Activated naive CD8-positive, alpha-beta T cell treated with anti-CD3 and anti-CD28 coated beads, Interleukin-2, amount 10 ng/mL, durations not matched to agents 7 days and 5 days (primary cell): ENCODE measurements around the gene INTS13. TPM values are rescaled to one million over a fixed set of nuclear protein-coding genes. Genes with fewer than 3 reads are reported as not detected.

Experiments
- ATAC-seq: fragments of 150-1000 bp; cut with Tn5 transposase; one replicate; pipeline ENCODE4 v1.10.0; 2021; ENCODE audit warnings: low read depth, moderate library complexity
- POLR2A ChIA-PET: fragments of 350-600 bp; sonication (Branson Sonifier 250); formaldehyde crosslinking; loops from one replicate; lab custom pipeline; 2021; ENCODE audit warnings: antibody characterized with exemption; lab: Charles Lee
- DNase-seq: peaks from one replicate; pipeline ENCODE4 v3.0.0; 2021
- H3K27ac Mint-ChIP-seq: one replicate; pipeline ENCODE4 v1.8.0; 2022; ENCODE audit warnings: mild to moderate bottlenecking, mixed read lengths
- H3K27me3 Mint-ChIP-seq: one replicate; pipeline ENCODE4 v1.8.0; 2022; ENCODE audit warnings: mild to moderate bottlenecking, moderate library complexity, mixed read lengths
- H3K36me3 Mint-ChIP-seq: one replicate; pipeline ENCODE4 v1.8.0; 2021; ENCODE audit warnings: mild to moderate bottlenecking, mixed read lengths
- H3K4me1 Mint-ChIP-seq: one replicate; pipeline ENCODE4 v1.8.0; 2021; ENCODE audit warnings: mixed read lengths
- H3K4me3 Mint-ChIP-seq: one replicate; pipeline ENCODE4 v1.8.0; 2022; ENCODE audit warnings: mild to moderate bottlenecking, moderate library complexity, mixed read lengths
- H3K9me3 Mint-ChIP-seq: one replicate; pipeline ENCODE4 v1.8.0; 2021; ENCODE audit warnings: mixed read lengths
- total RNA-seq, 2 experiments: library from RNA; stranded (reverse); gene quantifications; one replicate each; pipeline ENCODE4 v1.2.3, GENCODE V29; 2021

INTS13 gene
- total RNA-seq, 2 experiments from 2014 or later: 42.4 to 44.6 TPM

DNA sequence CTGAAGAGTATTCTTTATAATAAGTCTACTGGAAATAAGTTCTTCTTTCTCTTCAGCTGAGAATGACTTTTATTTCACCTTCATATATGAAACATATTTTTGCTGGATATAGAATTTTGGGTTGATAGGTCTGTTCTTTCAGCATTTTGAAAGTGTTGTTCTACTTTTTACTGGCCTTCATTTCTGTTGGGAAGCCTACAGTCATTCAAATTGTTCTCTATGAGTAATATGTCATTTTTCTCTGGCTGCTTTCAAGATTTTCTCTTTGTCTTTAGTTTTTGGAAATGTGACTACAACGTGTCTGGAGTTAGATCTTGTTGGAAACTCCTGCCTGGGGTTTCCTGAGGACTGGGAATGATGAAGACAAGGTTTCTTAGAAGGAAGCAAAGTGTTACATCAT is 10.5 kb upstream of the INTS13 start:
- DNase-seq (no peak), ATAC-seq (no peak)
- POLR2A ChIA-PET: no interaction called here
- H3K4me3 Mint-ChIP-seq: no peak overlapping the region
- peaks cover 34% of the 10 kb centered on the region for H3K4me1 Mint-ChIP-seq
- H3K27me3 Mint-ChIP-seq: no peaks in the 10 kb centered on the region
- H3K9me3 Mint-ChIP-seq: peaks cover 4% of the 10 kb centered on the region
- peaks cover 60% of the 10 kb centered on the region for H3K36me3 Mint-ChIP-seq
- no peak overlapping the region for H3K27ac Mint-ChIP-seq

GRCh38 chr12:26941215-26941594 is 3.4 kb upstream of the INTS13 start:
- ATAC-seq: no peak
- peaks cover 34% of the 10 kb centered on the region for H3K4me1 Mint-ChIP-seq

GRCh38 chr12:26940516-26941214 is 2.9 kb upstream of the INTS13 start:
- Mint-ChIP-seq H3K36me3 (peaks cover 32% of the 10 kb centered on the region), H3K4me1 (peaks cover 35% of the 10 kb centered on the region), H3K27me3 (no peaks in the 10 kb centered on the region), H3K9me3 (no peaks in the 10 kb centered on the region), H3K27ac (peak overlapping the region; percentile 86), H3K4me3 (peak overlapping the region; percentile 94)
- POLR2A ChIA-PET: interaction anchor here (0.7 kb wide), 1 partner anchor 519 kb away, joined by 3 read pairs; no protein-coding TSS in a partner anchor
- ATAC-seq: no peak
- DNase-seq: no peak

More at GRCh38 chr12:26941215-26941594, 3.4 kb upstream of the INTS13 start:
- no peak for DNase-seq
- Mint-ChIP-seq H3K27ac (peak overlapping the region; percentile 86), H3K9me3 (no peaks in the 10 kb centered on the region), H3K36me3 (peaks cover 33% of the 10 kb centered on the region), H3K27me3 (no peaks in the 10 kb centered on the region), H3K4me3 (peak overlapping the region; percentile 94)
- POLR2A ChIA-PET: interaction anchor here (2.2 kb wide), 1 partner anchor 108 kb away, joined by 10 read pairs; the partner anchor contains the start of gene ITPR2

- POLR2A ChIA-PET: no interaction called here
- Mint-ChIP-seq H3K27ac (peak overlapping the region; percentile 68), H3K4me1 (peaks cover 38% of the 10 kb centered on the region), H3K4me3 (peak overlapping the region; percentile 94), H3K9me3 (no peaks in the 10 kb centered on the region), H3K36me3 (peaks cover 30% of the 10 kb centered on the region), H3K27me3 (no peaks in the 10 kb centered on the region)
- DNase-seq (no peak), ATAC-seq (no peak)
Observed at GRCh38 chr12:26939953-26940352, 2.2 kb upstream of the INTS13 start.

GRCh38 chr12:26939192-26939832 is 1.5 kb upstream of the INTS13 start:
- Mint-ChIP-seq H3K36me3 (peaks cover 34% of the 10 kb centered on the region), H3K4me1 (peaks cover 42% of the 10 kb centered on the region), H3K9me3 (no peaks in the 10 kb centered on the region), H3K27ac (peak overlapping the region; percentile 96), H3K4me3 (peak overlapping the region; percentile 94), H3K27me3 (no peaks in the 10 kb centered on the region)
- no peak for DNase-seq
- ATAC-seq: no peak
- POLR2A ChIA-PET: interaction anchor here (0.7 to 1.5 kb wide), 2 partner anchors 106 to 1886 kb away, joined by 4 to 6 read pairs; partner anchors contain the start of gene ITPR2

GRCh38 chr12:26938701-26939062 is 901 bp upstream of the INTS13 start:
- Mint-ChIP-seq H3K9me3 (no peaks in the 10 kb centered on the region), H3K27ac (peak overlapping the region; percentile 96), H3K4me1 (peaks cover 37% of the 10 kb centered on the region), H3K27me3 (no peaks in the 10 kb centered on the region), H3K4me3 (peak overlapping the region; percentile 94), H3K36me3 (peaks cover 30% of the 10 kb centered on the region)
- ATAC-seq (peak; percentile 1), DNase-seq (no peak)
- POLR2A ChIA-PET: interaction anchor here (0.7 to 1.5 kb wide), 3 partner anchors 84 to 1886 kb away, joined by 3 to 6 read pairs (median 4); partner anchors contain the start of gene ITPR2

DNA sequence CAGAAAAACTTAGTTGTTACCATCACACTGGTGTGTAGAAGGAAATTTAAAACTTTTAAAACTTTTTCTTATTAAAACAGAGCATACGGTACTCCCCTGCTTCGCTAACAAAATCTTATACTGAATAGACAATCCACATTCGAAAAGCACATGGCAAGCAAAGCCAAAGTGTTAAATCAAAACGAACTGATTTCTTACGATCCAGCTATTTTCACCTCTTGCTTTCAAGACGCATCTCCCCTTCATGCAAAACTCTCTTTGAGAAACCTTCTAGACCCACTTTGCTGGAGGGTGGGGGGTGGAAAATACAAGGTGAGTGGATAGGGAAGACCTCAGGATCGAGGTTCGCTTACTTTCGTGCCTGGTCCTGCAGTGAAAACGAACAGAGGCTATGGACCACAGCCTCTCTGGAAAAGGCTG is 328 bp downstream of the INTS13 start:
- Mint-ChIP-seq H3K27ac (peak overlapping the region; percentile 96), H3K27me3 (no peaks in the 10 kb centered on the region), H3K4me3 (peak overlapping the region; percentile 94), H3K36me3 (peaks cover 32% of the 10 kb centered on the region), H3K4me1 (peaks cover 37% of the 10 kb centered on the region), H3K9me3 (no peaks in the 10 kb centered on the region)
- POLR2A ChIA-PET: interaction anchor here (0.6 to 0.9 kb wide), 2 partner anchors 77 to 85 kb away, joined by 3 to 4 read pairs; partner anchors contain the start of genes MED21 and TM7SF3
- DNase-seq (no peak), ATAC-seq (no peak)

DNA sequence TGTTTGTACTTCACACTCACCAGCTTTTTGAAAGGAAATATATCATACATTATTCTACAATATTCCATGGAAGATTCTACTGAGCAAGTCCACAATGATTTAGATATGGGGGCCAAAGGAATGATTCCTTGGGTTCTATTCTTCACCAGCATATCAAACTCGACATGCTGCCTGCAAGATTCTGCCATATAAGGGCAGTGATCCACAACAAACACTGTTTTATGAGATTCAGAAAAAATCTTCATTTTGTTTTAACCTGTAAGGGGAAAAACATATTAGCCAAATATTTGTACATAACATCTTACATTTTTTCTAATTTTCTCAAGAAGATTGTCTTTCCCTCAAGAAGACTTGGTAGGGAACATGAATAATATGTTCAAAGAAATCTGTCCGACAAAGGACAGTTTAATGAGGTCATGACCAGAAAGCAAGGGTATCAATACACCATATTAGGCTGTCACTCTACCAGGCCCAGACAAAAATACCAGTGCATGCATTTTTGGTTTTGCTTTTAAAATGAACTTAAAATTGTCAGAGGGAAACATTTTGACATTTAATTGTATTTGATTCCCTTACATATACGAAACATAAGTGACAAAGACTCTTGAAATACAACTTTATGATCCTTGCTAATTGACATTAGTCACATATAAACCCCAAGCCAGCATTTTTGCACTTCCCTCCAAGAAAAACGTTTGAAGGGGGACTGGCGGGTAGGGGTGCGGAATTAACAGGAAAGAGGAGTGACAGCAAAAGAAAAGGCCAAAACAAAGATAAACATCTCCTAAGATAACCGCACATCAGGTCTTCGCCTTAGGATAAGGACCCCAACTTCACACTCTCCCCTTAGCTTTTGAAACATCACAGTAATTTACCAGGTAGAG is 980 bp downstream of the INTS13 start:
- Mint-ChIP-seq H3K4me1 (peaks cover 37% of the 10 kb centered on the region), H3K4me3 (peak overlapping the region; percentile 94), H3K9me3 (no peaks in the 10 kb centered on the region), H3K36me3 (peaks cover 31% of the 10 kb centered on the region), H3K27me3 (no peaks in the 10 kb centered on the region), H3K27ac (peak overlapping the region; percentile 96)
- DNase-seq (no peak), ATAC-seq (no peak)
- POLR2A ChIA-PET: interaction anchor here (0.6 to 0.9 kb wide), 3 partner anchors 77 to 85 kb away, joined by 3 to 4 read pairs (median 3); partner anchors contain the start of genes MED21 and TM7SF3

GRCh38 chr12:26935636-26936378 is 2.0 kb downstream of the INTS13 start:
- Mint-ChIP-seq H3K4me1 (peaks cover 36% of the 10 kb centered on the region), H3K27me3 (no peaks in the 10 kb centered on the region), H3K27ac (peak overlapping the region; percentile 76), H3K9me3 (no peaks in the 10 kb centered on the region), H3K4me3 (peak overlapping the region; percentile 94), H3K36me3 (peaks cover 33% of the 10 kb centered on the region)
- no peak for DNase-seq
- POLR2A ChIA-PET: interaction anchor here (0.6 kb wide), 1 partner anchor 78 kb away, joined by 3 read pairs; no protein-coding TSS in a partner anchor
- no peak for ATAC-seq

DNA sequence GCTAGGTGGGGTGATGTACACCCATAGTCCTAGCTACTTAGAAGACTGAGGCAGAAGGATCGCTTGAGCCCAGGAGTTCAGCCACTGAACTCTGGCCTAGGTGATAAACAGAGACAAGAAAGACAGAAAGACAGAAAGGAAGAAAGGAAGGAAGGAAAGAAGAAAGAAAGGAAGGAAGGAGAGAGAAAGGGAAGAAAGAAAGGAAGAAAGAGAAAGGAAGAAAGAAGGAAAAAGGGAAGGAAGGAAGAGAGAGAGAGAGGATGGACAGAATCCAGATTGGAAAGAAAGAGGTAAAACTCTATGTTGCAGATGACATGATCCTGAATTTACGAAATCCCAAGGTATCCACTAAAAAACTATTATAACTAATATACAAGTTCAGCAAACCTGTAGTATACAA is 8.2 kb downstream of the INTS13 start:
- no peak for ATAC-seq
- peaks cover 42% of the 10 kb centered on the region for H3K36me3 Mint-ChIP-seq
- no peaks in the 10 kb centered on the region for H3K9me3 Mint-ChIP-seq
- POLR2A ChIA-PET: no interaction called here
- H3K4me3 Mint-ChIP-seq: no peak overlapping the region
- H3K27ac Mint-ChIP-seq: no peak overlapping the region
- DNase-seq: no peak
- no peaks in the 10 kb centered on the region for H3K27me3 Mint-ChIP-seq
- H3K4me1 Mint-ChIP-seq: peaks cover 34% of the 10 kb centered on the region

GRCh38 chr12:26928661-26929060 is 9.1 kb downstream of the INTS13 start:
- H3K27ac Mint-ChIP-seq: no peak overlapping the region
- no peak overlapping the region for H3K4me3 Mint-ChIP-seq
- DNase-seq: no peak
- H3K27me3 Mint-ChIP-seq: no peaks in the 10 kb centered on the region
- peaks cover 31% of the 10 kb centered on the region for H3K4me1 Mint-ChIP-seq
- ATAC-seq: no peak
- POLR2A ChIA-PET: no interaction called here
- peaks cover 39% of the 10 kb centered on the region for H3K36me3 Mint-ChIP-seq
- H3K9me3 Mint-ChIP-seq: no peaks in the 10 kb centered on the region

GRCh38 chr12:26921886-26922285 is 15.9 kb downstream of the INTS13 start:
- ATAC-seq (no peak), DNase-seq (no peak)
- H3K4me3 Mint-ChIP-seq: no peak overlapping the region
- peaks cover 27% of the 10 kb centered on the region for H3K36me3 Mint-ChIP-seq
- no peaks in the 10 kb centered on the region for H3K27me3 Mint-ChIP-seq
- POLR2A ChIA-PET: no interaction called here
- H3K4me1 Mint-ChIP-seq: peaks cover 8% of the 10 kb centered on the region
- H3K27ac Mint-ChIP-seq: no peak overlapping the region
- H3K9me3 Mint-ChIP-seq: no peaks in the 10 kb centered on the region
